GM21528 (cell line): ENCODE results near the gene ADAP1.

Experiments used
- ATAC-seq: cut with Tn5 transposase; IDR thresholded peaks from one replicate; pipeline ENCODE4 v1.9.1; 2021; ENCODE audit warnings: mild to moderate bottlenecking, moderate library complexity; ENCODE audit not compliant: unreplicated experiment, low FRiP score

ADAP1 gene

DNA sequence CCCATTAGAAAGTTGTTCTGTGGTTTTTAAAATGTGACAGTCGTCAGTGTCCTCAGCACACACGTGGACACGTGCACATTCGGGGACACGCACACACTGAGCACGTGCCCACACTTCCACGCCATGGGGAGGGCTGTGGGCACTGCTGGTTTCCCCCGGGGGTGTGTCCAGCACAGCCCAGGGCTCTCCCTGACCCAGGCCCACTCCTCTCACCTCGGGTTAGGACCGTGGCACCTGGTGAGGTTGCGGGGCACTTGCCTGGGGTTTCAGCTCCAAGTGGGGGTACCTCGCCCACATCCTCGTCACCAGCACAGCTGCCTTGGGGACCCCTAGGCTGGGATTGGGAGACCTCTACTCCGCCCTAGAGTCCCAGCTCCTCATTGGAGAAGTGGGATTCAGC, 57.4 kb downstream of the ADAP1 start:
- ATAC-seq: no peak

DNA sequence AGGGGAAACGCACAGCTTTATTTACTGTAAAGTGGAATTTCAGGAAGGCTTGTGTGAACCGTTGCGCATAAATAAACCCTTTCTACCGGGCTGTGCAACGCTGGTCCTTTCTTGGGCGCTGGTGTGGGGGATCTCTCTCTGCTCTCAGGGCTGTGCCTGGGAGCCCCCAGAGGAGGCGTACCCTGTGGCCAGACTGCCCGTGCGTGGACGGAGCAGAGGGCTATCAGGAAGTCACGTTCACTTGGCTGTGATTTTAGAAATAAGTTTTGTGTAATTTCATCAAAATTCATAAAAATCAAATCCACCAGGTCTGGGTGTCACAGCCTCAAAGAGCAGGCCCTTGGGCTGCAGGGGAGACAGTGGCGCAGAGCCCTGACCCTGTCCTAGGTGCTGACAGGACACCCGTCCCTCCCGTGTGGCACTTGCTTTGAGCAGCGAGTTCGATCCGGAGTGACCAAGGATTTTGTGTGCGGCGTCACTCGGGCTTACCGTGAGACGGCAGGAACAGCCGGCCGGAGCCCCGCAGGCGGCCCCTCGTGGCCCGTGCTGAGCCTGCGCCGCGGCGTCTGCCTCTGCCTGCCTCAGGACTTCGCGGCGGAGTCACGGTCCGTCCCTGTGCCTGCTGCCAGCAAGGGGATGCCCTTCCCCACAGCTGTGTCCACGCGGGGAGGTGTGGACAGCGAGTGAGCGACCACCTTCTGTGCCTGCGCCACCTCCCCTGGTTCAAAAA, 58.0 kb downstream of the ADAP1 start:
- no peak for ATAC-seq

DNA sequence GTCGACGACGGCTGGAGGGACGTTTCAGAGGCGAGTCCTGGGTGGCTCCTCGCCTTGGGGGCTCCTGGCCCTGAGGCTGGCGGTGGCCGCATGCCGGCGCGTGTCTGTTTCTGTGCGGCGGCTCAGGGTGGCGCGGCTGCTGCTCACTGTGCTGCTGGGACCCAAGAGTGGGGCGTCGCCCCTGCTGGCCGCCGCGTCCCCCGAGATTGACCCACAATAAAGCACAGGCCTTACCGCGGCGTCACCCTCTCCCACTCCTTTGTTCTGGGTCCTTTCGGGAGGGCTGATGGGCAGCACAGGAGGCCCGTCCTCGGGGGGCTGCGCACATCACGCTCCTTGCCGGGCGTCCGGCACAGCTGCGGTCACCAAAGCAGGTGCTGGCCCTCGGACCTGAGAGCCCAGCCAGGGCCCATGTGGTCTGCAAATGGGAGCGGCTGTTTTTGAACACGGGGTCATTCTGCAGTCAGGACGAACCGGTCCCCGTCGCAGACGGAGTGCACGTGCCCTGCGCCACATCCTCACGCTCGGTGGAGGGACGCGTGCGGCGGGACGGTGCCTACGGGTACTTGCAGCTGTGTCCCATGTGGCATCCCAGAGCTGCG, 58.9 kb downstream of the ADAP1 start:
- no peak for ATAC-seq

DNA sequence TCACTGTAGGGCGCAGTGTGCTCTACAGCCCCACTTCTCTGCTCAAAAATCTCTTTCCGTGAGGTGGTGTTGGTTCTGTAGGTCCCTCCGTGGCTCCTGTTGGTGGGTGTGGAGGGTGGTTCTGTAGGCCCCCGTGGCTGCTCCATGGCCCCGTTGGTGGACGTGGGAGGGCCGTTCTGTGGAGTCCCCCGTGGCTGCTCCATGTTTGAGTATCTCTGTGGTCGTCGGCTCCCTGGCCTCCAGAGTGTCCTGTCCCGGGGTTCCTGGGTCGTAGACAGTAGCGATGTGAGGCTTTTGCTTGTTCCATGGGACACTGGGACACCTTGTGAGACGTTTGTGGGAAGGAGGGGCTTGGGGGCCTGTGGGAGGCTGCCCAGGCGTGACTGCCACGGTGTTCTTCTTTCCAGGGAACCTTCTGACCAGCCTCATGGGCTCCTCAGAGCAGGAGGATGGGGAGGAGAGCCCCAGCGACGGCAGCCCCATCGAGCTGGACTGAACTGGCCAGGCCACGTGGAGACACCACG, 59.5 kb downstream of the ADAP1 start:
- ATAC-seq: no peak

DNA sequence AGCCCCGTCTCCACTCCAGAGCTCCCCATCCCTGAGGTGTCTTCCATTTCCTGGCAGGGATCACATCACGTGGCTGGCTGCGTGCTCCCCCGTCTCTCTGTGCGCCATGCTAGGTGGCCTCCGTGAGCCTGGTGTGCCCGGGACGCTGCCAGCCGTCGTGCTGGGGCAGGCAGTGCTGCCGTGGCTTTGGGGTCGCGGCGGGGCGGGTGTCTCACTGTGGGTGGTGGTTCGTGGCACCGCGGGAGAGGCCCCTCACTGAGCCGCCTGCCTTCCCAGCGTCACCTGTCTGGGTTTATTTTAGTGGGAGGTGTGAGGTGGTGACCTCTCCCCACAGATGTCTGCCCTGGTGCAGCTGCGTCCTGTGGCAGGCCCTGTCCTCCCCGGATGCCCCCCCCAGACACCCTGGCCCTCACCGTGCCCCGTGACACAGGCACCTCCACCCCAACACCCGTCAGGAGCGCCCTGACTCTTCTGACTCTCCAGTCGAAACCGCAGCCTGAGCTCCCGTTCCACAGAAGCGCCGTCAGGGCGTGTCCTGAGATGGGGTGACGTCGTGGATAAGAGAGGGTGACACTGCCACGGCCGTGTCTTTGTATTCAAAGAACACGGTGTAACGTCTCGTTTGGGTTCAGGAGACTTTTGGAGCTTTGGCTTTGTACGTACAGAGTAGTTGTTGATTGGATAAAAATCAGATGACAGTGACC, 60.2 kb downstream of the ADAP1 start:
- no peak for ATAC-seq

DNA sequence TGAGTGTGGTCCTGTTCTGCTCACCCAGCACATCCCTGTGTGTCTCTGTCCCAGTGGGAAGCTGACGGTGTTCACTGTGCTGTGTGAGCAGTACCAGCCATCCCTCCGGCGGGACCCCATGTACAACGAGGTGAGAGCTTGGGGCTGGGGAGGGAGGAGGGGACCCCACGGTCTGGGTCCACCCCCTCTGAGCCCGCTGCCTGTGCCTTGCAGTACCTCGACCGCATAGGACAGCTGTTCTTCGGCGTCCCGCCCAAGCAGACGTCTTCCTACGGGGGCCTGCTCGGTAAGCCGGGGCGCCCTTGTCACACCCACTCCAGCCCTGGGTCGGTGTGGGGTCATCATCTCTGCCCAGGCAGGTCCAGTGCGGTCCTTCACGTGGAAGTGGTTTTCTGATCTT, 60.8 kb downstream of the ADAP1 start:
- no peak for ATAC-seq

DNA sequence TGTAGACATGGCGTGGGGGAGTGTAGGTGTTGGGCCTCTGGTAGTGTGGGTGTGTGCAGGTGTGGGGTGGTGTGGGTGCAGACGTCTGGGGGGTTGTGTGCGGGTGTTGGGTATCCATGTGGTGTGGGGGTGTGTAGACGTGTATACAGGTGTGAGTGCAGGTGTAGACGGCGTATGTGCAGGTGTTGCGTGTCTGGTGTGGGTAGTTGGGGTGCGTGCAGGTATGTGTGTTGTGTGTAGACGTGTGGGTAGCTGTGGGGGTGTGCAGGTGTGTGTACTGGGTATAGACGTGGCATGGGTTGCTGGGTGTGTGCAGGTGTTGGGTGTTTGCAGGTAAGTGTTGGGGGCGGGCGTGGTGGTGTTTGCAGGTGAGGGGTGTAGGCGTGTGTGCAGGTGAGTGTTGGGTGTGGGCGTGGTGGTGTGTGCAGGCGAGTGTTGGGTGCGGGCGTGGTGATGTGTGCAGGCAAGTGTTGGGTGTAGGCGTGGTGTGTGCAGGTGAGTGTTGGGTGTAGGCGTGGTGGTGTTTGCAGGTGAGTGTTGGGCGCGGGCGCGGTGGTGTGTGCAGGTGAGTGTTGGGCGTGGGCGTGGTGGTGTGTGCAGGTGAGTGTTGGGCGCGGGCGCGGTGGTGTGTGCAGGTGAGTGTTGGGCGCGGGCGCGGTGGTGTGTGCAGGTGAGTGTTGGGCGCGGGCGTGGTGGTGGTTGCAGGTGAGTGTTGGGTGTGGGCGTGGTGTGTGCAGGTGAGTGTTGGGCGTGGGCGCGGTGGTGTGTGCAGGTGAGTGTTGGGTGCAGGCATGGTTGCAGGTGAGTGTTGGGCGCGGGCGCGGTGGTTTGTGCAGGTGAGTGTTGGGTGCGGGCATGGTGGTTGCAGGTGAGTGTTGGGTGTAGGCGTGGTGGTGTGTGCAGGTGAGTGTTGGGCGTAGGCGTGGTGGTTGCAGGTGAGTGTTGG, 61.6 kb downstream of the ADAP1 start:
- ATAC-seq: no peak

DNA sequence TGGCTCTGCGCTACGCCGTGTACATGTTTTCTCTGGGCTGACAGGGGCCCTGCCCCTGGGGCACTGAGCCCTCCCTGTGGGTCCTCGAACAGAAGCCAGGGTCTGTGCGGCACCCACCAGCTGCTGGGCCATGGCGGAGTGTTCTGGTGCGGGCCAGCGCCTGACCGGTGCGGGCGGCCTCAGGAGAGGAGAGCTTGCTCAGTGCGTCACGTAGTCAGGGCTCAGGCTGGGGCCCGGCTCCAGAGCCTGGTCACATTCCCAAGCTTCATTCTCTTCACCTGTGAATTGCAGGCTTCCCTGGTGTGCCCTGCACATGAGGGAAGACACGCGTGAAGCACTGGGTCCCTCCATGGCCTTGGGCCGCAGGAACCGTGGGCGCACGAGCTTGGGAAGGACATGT, 62.7 kb downstream of the ADAP1 start:
- ATAC-seq: no peak

DNA sequence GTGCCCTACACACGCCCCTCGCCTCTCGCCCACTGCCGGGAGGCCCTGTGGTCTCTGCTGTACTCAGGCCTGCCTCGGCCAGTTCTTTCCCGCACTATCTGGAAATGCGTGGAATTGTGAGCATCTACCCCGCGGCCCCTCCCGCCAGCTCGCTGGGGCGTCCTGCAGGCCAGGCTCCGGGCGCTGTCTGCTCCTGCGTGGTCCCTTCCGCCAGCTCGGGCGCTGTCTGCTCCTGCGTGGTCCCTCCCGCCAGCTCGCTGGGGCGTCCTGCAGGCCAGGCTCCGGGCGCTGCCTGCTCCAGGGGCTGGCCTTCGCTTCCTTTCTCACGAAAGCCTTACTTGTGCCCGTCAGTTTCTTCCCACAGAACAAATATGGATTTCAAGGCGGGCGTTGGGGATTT, 63.2 kb downstream of the ADAP1 start:
- ATAC-seq: no peak

DNA sequence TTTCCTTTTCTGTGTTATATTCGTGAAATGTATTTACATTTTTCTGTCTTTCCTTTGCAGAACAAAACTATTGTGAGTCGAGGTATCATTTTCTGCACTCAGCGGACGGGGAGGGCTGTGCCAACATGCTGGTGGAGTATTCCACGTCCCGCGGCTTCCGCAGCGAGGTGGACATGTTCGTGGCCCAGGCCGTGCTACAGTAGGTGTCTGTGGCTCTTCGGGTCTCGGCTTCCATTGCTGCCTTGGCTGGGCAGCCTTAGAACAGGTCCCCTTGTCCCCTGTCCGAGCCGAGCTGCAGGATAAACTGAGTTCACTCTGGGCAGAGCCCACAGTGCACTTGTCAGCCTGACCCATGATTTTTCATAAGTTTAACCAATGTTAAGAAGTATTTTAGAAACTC, 63.6 kb downstream of the ADAP1 start:
- ATAC-seq: no peak

DNA sequence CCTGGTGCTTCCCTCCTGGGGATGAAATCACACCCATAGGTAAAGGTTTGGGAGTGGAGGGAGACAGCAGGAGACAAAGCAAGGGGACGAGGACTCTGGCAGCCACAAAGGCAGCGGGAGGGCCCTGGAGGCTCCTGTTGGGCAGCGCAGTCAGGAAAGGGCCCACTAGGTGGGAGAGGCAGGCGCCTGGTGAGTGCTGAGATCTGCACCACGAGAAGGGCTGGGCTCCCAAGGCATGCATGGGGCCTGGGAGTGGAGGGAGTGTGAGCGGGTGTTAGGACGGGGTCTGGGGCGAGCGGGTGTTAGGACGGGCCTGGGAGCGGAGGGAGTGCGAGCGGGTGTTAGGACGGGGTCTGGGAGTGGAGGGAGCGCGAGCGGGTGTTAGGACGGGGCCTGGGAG, 65.1 kb downstream of the ADAP1 start:
- no peak for ATAC-seq

DNA sequence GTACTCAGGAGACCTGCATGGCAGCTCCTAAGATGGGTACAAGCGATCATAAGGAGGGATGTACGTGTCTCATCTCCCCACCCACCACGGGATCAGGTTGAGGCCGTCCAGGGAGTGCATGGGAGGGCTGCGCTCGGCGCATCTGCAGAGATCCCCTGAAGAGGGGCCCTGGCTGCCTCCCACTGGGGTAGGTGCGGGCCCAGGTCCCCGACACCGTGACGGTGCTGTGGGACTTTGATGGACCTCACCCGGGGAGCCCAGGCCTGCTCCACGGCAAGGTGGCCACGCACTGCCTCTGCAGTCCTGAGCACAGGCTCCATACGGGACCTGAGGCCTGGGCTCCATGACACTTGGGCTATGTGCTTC, 65.5 kb downstream of the ADAP1 start:
- no peak for ATAC-seq

DNA sequence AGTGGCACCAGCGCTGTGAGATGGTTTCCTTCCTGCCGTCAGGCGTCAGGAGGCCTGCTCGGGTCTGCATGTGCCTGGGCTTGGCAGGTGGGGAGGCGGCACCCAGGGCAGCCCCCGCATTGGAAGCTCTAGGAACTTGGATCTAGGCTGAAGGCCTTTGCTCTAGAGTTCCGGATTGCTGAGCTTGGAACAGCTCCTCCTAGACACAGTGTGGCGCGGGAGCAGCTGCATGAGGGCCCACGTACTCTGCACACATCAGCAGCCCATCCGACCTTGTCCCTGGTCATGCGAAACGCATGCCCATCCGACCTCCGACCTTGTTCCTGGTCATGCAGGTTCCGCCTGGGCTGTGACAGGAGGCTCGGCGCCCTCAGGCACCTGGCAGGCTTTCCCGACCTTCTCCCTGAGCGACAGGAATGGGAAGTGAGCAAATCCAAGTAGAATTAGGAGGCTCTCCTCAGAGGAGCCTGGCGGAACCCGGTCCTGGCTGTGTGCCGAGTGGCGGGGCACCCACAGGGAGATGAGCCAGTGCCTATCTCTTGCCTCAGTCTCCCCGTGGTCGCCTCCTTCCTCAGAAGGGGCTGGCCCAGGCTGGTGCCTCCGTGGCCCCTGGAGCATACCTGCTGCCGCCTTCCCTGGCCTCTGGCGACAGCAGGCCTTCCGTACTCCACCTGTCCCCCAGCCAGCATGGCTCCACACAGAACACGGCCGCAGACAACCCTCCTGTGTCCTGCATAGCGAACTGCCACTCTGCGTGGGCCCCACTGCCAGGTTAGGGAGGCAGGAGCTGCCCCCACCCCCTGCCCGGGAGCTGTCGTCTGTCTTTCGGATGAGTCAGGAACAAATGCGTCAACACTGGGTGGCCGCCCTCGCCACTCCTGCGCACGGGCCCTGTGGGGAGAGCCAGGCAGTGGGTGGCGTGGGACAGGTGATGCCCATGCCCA, 66.1 kb downstream of the ADAP1 start:
- ATAC-seq: no peak

DNA sequence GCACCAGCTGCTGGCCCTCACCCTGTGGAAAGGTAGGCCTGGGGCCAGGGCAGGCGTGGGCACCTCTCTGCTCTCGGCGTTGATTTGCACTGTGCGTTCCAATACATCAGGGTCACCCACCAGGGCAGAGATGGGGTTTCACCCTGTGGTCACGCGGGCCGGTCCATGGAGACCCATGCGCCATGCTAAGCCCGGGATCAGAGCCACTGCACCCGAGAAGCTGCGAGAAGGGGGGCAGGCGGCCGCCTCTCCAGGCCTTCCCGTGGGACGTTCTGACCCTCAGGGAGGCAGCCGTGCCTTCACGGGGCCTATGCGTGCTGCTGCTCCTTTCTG, 67.0 kb downstream of the ADAP1 start:
- no peak for ATAC-seq

DNA sequence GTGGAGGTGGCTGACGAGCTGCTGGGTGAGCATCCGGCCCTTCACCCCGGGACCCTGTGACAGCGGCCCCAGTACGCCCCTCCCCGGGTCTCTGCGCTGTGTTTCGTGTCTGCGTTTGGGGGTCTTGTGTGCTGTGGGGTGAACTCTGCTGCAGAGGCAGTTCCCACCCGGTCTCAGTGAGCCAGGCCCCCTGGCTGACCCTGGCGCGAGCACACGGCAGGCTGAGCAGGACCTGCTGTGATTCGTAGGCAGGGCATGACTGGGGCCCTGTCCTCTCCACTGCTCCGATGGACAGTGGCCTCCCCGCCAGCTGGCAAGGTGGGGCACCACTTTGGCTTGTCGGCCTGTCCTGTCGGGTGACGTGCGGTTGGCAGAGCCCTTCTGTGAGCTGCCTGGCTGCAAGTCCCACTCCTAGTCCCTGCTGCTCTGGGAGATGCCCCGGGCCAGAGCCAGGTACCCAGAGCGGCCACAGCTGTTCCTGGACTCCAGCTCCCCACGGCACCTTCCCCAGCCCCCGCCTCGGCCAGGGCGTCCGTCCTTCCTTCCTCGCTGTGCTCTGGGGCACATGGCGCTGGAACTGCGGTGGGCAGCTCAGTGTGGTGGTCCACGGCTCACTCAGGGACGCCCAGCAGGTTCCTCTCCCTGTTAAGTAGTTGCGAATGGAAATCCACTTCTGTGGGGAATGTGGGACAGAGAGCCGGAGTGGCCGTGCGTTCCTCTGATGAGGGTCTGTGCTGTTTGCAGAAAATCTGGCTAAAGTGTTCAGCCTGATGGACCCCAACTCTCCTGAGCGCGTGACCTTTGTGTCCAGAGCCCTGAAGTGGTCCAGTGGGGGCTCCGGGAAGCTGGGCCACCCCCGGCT, 67.6 kb downstream of the ADAP1 start:
- ATAC-seq: no peak

DNA sequence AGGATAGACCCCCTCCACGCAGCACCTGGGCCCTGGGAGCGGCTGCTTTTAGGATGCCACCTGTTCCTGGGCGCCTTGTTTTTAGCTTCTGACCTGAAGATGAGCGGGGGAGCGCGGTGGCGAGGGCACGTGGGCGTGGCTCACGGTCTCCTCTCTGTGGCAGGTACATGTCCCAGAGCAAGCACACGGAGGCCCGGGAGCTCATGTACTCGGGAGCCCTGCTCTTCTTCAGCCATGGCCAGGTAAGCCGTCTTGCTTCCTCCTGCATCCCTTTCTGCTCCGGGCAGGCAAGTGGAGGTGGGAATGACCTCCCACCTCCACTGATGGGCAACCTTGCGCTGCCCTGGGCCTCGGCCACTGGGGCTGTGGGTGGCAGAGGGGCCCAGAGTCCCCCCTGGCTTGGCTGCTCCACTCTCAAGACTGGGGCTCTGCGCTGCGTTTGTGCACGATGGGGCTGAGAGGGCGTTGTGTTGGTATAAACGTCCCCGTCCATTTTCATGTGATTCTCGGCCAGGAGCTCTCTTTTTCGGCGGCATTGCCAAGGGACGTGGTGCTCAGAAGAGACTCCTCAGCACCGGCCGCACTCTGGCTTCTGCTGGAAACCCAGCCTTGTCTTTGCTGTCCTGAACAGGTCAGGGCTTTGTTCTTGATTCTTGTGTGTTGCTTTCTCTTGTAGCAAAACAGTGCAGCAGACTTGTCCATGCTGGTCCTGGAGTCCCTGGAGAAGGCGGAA, 68.4 kb downstream of the ADAP1 start:
- no peak for ATAC-seq

DNA sequence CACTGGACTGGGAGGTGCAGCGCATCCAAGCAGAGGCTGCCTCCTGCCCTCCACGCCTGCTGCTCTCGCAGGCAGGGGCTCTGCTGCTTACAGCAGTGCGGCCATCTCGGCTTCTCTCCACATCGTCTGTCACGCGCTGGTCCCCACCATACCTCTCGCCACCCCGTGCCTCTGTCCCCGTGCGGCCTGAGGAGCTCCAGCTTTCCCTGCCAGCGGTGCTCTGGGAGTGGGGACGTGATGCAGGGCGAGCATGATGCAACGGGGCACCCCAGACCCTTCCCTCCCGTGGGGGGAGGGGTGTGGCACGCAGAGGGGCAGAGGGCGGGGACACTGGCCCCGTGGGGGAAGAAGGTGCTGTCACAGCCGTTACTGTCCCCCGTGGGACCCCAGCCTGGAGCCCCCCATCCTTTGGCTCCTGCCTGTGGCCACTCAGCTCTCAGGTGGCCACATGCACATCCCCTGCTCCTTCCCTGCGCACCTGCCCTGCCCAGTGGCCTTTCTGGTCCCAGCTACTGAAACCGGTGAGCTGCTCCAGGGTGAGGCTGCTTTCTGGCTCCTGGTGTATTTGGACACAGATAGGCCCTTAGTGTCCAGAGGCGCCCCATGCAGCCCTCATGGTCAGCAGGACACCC, 69.1 kb downstream of the ADAP1 start:
- no peak for ATAC-seq
